Stimulated activated CD4-positive, alpha-beta T cell treated with anti-CD3 and anti-CD28 coated beads, Interleukin-4, amount 100 ng/mL, for 1 hour (primary cell): ENCODE results near the gene EFCAB3.
"Not testable (repeated sequence)": the region's sequence is repeated elsewhere in the genome, so short reads cannot be mapped to it uniquely, and the experiment has no call there.

Source experiments
- DNase-seq: peaks from one replicate; pipeline ENCODE4 v3.0.0-alpha.2; 2020

EFCAB3 gene

DNA sequence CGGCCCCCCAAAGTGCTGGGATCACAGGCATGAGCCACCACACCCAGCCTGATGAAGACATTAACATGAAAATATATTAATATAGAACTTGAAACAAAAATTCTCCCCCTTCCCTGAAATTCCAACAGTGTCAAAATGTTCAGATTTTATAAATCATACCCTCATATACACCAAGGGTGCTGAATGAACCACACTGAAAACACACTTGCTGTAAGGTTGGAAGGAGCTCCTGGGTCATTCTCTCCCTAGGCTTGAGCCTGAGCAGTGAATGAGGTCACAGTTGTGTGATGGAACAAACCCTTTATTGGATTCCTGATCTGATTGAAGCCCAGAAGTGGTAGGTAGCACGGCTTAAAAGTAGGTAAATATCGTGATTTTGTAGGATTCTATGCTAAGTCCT is at the start of gene EFCAB3:
TSS of gene EFCAB3 (plus strand) at position 301 of the 400 bp plus-strand sequence. CDS start 2,427 bp downstream, outside the sequence.
- DNase-seq = no peak

DNA sequence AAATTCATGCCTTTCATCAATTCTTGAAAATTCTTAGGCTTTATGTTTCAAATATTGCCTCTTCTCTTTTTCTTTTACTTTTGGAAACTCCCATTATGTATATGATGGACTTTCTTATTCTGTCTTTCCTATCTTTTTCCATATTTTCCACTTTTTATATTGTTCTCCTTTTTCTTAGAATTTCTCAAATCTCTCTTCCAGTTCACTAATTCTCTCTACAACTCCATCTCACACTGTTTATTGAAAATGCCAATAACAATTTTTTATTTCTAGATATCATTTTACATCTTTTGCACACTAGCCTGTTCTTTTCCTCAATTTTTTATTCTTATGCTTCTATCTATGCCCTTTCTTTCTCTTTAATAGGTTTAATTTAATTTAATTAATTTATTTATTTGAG is 43.8 kb upstream of the EFCAB3 start:
- no peak for DNase-seq

DNA sequence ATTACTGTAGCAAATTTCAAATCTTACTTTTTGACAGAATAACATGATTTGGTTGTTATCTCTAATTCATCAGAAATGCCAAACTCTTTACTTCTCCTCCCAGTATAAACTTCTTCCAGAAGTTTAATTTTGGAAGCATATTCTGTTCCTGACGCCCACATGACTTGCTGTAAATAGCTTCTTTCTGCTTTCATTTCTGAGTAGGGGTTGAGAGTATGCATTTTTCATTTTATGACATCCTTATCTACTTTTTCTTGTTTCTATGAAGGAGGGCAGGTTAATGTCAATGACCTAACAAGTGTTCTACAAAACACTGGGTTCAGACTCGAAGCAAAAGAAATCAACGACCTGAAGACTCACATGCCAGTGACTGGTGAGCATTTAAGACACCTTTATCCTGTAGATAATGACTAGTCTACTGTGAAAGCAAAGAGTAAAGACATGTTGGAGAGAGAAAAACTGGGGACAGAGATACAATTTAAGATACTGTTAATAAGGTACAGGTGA is 36.5 kb upstream of the EFCAB3 start:
- DNase-seq = no peak

GRCh38 chr17:62351176-62351575 is 29.2 kb upstream of the EFCAB3 start:
- no peak for DNase-seq

- no peak for DNase-seq
Measured at GRCh38 chr17:62366191-62366590, 14.2 kb upstream of the EFCAB3 start.

DNA sequence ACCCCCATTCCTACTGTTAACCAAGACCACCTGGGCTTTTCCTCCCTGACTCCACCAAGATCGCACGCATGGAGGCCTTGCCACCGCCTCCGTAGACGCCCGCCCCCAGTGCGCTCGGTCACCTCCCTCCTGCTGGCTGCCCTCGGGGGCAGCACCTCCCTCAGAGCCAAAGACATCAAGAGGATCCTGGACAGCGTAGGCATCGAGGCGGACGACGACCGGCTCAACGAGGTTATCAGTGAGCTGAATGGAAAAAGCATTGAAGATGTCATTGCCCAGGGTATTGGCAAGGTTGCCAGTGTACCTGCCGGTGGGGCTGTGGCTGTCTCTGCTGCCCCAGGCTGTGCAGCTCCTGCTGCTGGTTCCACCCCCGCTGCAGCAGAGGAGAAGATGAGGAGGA is 1.2 kb downstream of the EFCAB3 start:
- DNase-seq = no peak

DNA sequence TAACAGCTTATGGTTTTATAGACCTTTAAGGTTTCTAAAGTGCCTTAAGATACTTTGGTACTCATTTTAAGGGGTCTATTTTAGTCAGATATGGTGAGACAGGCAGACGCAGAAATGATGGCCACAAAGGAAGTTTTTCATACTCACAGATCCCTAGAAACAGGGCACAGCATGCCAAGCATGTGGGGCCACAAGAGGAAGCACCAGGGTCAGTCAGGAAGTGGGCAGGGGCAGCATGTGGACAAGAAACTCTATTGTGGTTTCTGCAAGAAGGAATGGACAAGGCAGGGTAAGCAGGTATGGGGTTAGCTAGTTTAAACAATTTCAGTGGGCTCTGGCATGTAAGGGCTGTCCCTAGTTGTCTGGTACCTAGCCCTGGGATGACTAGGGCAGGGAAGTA is 8.5 kb downstream of the EFCAB3 start:
- DNase-seq = no peak

GRCh38 chr17:62392908-62393307 is 12.6 kb downstream of the EFCAB3 start:
- DNase-seq = no peak

GRCh38 chr17:62398891-62399290 is 18.5 kb downstream of the EFCAB3 start:
- DNase-seq = no peak

GRCh38 chr17:62405451-62405850 is 25.1 kb downstream of the EFCAB3 start:
- DNase-seq = no peak

DNA sequence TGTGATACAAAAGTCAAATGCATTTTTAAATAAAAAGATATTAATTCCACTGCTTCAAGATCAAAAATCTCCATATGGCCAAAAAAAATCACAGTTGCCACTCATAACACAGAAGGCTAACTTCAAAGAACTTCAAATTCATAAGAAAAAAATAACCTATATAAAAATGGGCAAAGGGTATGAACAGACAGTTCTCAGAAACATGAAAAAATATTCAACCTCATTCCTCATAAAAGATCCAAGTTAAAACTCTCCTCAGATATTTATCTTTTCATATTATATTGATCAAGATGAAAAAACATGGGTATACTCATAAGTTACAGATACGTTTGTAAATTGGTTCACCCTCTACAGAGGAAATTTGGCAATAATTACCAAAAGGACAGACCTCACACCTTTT is 32.7 kb downstream of the EFCAB3 start:
- DNase-seq = not testable (repeated sequence)

GRCh38 chr17:62423647-62424461 is 43.5 kb downstream of the EFCAB3 start, which contains the start of gene METTL2A:
Gene METTL2A, plus strand, starts transcription at chr17:62423897. Its CDS starts 6 bp downstream, at chr17:62423903.
- peak; percentile 80 for DNase-seq

DNA sequence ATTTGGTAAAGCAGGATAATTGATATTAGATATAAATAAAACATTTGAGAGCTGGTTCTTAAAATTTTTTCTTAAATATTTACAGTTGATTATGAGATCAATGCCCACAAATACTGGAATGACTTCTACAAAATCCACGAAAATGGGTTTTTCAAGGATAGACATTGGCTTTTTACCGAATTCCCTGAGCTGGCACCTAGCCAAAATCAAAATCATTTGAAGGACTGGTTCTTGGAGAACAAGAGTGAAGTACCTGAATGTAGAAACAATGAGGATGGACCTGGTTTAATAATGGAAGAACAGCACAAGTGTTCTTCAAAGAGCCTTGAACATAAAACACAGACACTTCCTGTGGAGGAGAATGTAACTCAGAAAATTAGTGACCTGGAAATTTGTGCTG is 45.9 kb downstream of the EFCAB3 start:
- not testable (repeated sequence) for DNase-seq

DNA sequence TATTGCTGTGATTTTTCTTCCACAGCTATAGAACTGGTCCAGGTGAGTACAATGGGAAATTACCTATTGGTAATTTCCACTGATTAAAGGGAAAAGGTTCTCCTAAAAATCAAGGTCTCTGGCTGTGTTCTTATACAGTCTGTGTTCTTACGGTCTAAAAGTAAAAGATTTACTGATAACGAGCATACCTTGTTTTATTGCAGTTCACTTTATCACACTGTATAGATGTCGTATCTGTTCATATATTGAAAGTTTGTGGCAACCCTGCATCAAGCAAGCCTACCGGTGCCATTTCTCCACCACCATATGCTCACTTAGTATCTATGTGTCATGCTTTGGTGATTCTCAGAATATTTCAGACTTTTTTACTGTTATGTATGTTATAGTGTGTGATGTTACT is 54.9 kb downstream of the EFCAB3 start:
- not testable (repeated sequence) for DNase-seq

DNA sequence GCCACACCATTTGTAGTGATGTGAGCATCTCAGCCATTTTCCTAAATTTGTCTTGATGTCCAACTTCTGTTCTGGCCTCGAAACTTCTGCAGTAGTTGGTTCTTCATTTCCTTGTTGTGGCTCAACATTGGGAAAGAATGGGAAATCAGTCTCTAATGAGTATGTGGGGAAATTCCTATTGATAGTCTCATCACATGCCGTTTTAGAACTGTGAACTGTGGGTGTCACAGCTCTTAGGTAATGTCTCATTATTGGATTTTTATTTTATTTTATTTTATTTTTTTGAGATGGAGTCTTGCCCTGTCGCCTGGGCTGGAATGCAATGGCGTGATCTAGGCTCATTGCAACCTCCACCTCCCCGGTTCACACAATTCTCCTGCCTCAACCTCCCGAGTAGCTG is 60.8 kb downstream of the EFCAB3 start:
- not testable (repeated sequence) for DNase-seq

DNA sequence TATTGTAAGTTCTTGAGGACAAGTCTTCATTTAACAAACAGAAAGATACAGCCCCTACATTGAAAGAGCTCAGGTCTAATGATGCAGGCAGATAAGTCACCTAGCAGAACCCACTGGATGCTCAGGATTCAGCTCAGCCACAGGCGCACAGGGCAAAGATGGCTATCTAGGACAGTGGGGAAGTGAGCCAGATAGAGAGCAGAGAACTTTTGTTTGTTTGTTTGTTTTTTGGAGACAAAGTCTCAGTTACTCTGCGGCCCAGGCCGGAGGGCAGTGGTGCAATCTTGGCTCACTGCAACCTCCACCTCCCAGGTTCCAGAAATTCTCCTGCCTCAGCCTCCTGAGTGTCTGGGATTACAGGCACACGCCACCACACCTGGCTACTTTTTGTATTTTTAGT is 63.7 kb downstream of the EFCAB3 start:
- DNase-seq = no peak

DNA sequence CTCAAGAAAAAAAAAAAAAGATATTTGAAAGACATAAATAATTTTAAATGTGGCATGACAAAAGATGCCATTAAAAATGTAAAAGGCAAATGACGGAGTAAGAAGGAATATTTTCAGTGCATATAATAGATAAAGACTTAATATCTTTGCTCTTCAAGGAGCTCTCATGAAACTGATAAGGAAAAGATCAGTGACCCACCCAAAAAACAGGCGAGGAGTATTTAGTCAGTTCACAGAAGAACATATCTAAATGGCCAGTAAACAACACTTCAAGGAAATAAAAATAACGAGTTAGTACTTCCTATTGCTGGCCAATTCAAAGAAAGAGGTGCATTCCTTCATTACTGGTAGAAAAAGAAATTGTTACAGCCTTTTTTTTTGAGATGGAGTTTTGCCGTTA is 65.4 kb downstream of the EFCAB3 start:
- not testable (repeated sequence) for DNase-seq

DNA sequence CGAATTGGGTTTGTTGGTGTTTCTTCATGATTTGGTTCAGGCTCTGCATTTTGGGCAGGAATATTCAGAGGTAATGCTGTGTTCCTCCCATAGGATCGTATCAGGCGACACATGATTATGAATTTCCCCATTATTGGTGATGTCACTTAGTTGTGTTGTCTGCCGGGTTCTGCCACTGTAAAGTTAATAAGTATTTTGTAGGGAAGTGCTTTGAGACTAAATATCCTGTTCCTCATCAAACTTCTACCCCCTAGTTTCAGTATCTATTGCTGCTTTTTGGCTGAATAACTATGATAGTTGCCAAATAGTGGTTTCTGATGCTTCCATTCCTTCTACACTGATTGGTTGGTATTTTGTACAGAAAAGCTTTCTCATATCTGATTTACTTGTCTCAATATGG is 71.8 kb downstream of the EFCAB3 start:
- DNase-seq = not testable (repeated sequence)

DNA sequence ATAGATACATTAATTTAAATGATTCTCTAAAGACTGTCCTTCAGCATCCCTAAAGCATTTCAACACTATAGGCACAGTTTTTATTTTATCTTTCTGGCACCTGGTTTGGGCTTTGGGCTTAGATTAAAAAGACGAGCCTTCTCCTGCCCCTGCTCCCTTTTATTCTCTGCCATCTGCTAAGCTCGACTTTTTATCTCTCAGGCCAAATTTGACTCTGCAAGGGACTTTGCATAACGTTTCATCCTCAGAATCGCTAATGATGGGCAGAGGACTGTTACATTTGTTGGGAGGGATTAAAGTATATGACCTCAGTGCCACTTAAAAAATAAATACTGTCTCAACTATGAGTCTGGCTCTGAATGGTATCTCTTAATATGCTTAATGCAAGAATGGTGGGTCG is 72.7 kb downstream of the EFCAB3 start:
- not testable (repeated sequence) for DNase-seq

- not testable (repeated sequence) for DNase-seq
Measured at GRCh38 chr17:62453656-62454055, 73.3 kb downstream of the EFCAB3 start.

GRCh38 chr17:62454111-62454510 is 73.8 kb downstream of the EFCAB3 start:
- not testable (repeated sequence) for DNase-seq

GRCh38 chr17:62456016-62456415 is 75.7 kb downstream of the EFCAB3 start:
- no peak for DNase-seq

- not testable (repeated sequence) for DNase-seq
Measured at GRCh38 chr17:62458483-62458882, 78.1 kb downstream of the EFCAB3 start.

DNA sequence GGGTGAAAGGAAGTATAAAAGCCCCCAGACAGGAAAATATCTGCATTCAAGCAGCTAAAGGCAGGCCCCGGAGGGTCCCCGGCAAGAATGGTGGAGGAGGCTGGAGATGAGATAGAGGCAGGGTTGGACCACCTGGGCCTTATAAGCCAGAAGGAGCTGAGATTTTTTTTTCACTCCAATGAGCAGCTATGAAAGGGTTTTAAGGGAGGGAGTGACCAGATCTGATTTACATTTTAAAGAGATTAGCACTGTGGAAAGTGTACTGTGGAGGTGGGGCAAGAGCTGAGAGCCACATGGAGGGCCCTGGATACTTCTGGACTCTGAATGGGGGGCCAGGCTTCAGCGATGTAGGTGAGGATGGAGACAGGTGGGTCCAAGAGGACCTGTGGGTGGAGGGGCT is 84.1 kb downstream of the EFCAB3 start:
- DNase-seq = not testable (repeated sequence)

- DNase-seq = not testable (repeated sequence)
Measured at GRCh38 chr17:62465271-62465670, 84.9 kb downstream of the EFCAB3 start.
